Measurements from ENCODE around the gene PACRG. TPM values are rescaled to one million over a fixed set of nuclear protein-coding genes. Genes with fewer than 3 reads are reported as not detected.

The PACRG gene
- total RNA-seq, 1 experiment from 2014 or later = 0.44 TPM

GRCh38 chr6:162854734-162855191 is 127.0 kb downstream of the PACRG start:
- H3K4me3 Mint-ChIP-seq = no peak overlapping the region
- ATAC-seq (no peak), DNase-seq (ENCODE audit: low spot score) (no peak)
- CTCF ChIA-PET = no interaction called here
- H3K27me3 Mint-ChIP-seq (ENCODE audit: low read depth) = peaks cover 6% of the 10 kb centered on the region; the same call in 1 of the 2 replicates
- H3K9me3 Mint-ChIP-seq = peaks cover 14% of the 10 kb centered on the region
- POLR2A ChIA-PET = no interaction called here
- peaks cover 55% of the 10 kb centered on the region for H3K4me1 Mint-ChIP-seq
- peaks cover 12% of the 10 kb centered on the region; the same call in 1 of the 2 replicates for H3K36me3 Mint-ChIP-seq
- TF ChIP-seq SMAD3 (CRISPR knock-in tag; IDR thresholded peaks at IDR 0.05; ENCODE audit: borderline replicate concordance) (0 out of 2 replicates have a peak, but pooled peaks have one; percentile 26), ZNF138 (CRISPR knock-in tag; conservative IDR thresholded peaks at IDR 0.05) (no peak), MXD4 (CRISPR knock-in tag; IDR thresholded peaks at IDR 0.05; ENCODE audit: borderline replicate concordance) (no peak), ERG (CRISPR knock-in tag; IDR thresholded peaks at IDR 0.05) (no peak), HMGXB4 (CRISPR knock-in tag; IDR thresholded peaks at IDR 0.05) (no peak)
- no peak overlapping the region for H3K27ac Mint-ChIP-seq

- ATAC-seq = peak; percentile 92
- ChIA-PET POLR2A (interaction anchor here (0.5 kb wide), 1 partner anchor 120 kb away, joined by 3 read pairs; no protein-coding TSS in a partner anchor), CTCF (interaction anchor here (0.6 to 1.0 kb wide), 2 partner anchors 9 to 327 kb away, joined by 3 read pairs; no protein-coding TSS in a partner anchor)
- no peak for DNase-seq (ENCODE audit: low spot score)
- peaks cover 14% of the 10 kb centered on the region for H3K9me3 Mint-ChIP-seq
- TF ChIP-seq IRF2 (CRISPR knock-in tag; IDR thresholded peaks at IDR 0.05; ENCODE audit: borderline replicate concordance, low read depth) = no peak
- TF ChIP-seq ETV6 (CRISPR knock-in tag; IDR thresholded peaks at IDR 0.05) = 0 out of 2 replicates have a peak, but pooled peaks have one; percentile 26
- TF ChIP-seq ZNF281 (CRISPR knock-in tag; IDR thresholded peaks at IDR 0.05) = peak; percentile 72; the same call in 1 of the 2 replicates
- TF ChIP-seq ATF1 (CRISPR knock-in tag; IDR thresholded peaks at IDR 0.05) = no peak
- no peak for TF ChIP-seq ZBTB21 (CRISPR knock-in tag; IDR thresholded peaks at IDR 0.05; ENCODE audit: borderline replicate concordance)
- TF ChIP-seq FOXK1 (CRISPR knock-in tag; IDR thresholded peaks at IDR 0.05) = 0 out of 2 replicates have a peak, but pooled peaks have one; percentile 25
- peak overlapping the region; percentile 95 for H3K27ac Mint-ChIP-seq
- H3K27me3 Mint-ChIP-seq (ENCODE audit: low read depth) = peaks cover 6% of the 10 kb centered on the region; the same call in 1 of the 2 replicates
- H3K4me3 Mint-ChIP-seq = peak overlapping the region; percentile 61
- H3K4me1 Mint-ChIP-seq = peaks cover 48% of the 10 kb centered on the region
- H3K36me3 Mint-ChIP-seq = peaks cover 12% of the 10 kb centered on the region; the same call in 1 of the 2 replicates
These were observed 129.1 kb downstream of the PACRG start for GRCh38 chr6:162856885-162857284.

GRCh38 chr6:162857326-162857725 is 129.6 kb downstream of the PACRG start:
- ATAC-seq = peak; percentile 7; the same call in 1 of the 2 replicates
- CTCF ChIA-PET = interaction anchor here (0.6 to 1.0 kb wide), 2 partner anchors 9 to 327 kb away, joined by 3 read pairs; no protein-coding TSS in a partner anchor
- POLR2A ChIA-PET = interaction anchor here (0.5 kb wide), 1 partner anchor 120 kb away, joined by 3 read pairs; no protein-coding TSS in a partner anchor
- H3K9me3 Mint-ChIP-seq = peaks cover 14% of the 10 kb centered on the region
- peaks cover 45% of the 10 kb centered on the region for H3K4me1 Mint-ChIP-seq
- peak overlapping the region; percentile 61 for H3K4me3 Mint-ChIP-seq
- no peak for DNase-seq (ENCODE audit: low spot score)
- peaks cover 12% of the 10 kb centered on the region; the same call in 1 of the 2 replicates for H3K36me3 Mint-ChIP-seq
- H3K27me3 Mint-ChIP-seq (ENCODE audit: low read depth) = peaks cover 6% of the 10 kb centered on the region; the same call in 1 of the 2 replicates
- peak overlapping the region; percentile 95 for H3K27ac Mint-ChIP-seq
- TF ChIP-seq FOXK1 (CRISPR knock-in tag; IDR thresholded peaks at IDR 0.05) (no peak), ZNF671 (CRISPR knock-in tag; IDR thresholded peaks at IDR 0.05) (no peak), ATF2 (CRISPR knock-in tag; IDR thresholded peaks at IDR 0.05; ENCODE audit: borderline replicate concordance, low read depth) (no peak), CTCF (IDR thresholded peaks at IDR 0.05) (no peak), ZNF219 (CRISPR knock-in tag; IDR thresholded peaks at IDR 0.05; ENCODE audit: borderline replicate concordance) (no peak), GRHL2 (CRISPR knock-in tag; IDR thresholded peaks at IDR 0.05; ENCODE audit: insufficient replicate concordance, severe bottlenecking) (no peak), PRDM15 (CRISPR knock-in tag; IDR thresholded peaks at IDR 0.05) (no peak), ZBTB21 (CRISPR knock-in tag; IDR thresholded peaks at IDR 0.05; ENCODE audit: borderline replicate concordance) (no peak)
